DMS 273 treated with DMSO at 0.1 percent for 48 hours (cell line): ENCODE results near the gene IFNG.

Source experiments
- DNase-seq: peaks from one replicate; lab custom pipeline; 2025; lab: John Stamatoyannopoulos, UW

Gene IFNG

DNA sequence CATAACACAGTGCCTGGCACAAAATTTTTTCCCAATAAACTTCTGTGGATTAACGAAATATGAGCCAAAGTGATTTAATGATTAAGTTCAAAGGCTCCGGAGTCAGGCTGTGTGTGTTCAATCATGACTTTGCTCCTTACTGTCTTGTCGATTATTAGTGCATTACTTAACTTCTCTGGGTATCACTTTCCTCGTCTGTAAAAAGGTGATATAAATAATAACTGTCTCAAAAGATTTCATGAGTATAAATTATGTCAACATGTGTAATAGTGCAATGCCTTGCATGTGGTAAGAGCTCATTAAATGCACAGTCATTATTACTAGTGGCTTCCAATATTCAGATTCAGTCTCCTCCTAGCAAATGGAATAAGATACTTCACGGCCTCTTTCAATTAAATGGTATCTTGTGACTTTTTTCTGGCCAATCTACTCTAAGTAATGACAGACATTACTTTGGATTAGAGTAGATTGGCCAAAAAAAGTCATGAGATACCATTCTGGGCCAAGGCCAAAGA, 6.8 kb upstream of the IFNG start:
- no peak for DNase-seq

DNA sequence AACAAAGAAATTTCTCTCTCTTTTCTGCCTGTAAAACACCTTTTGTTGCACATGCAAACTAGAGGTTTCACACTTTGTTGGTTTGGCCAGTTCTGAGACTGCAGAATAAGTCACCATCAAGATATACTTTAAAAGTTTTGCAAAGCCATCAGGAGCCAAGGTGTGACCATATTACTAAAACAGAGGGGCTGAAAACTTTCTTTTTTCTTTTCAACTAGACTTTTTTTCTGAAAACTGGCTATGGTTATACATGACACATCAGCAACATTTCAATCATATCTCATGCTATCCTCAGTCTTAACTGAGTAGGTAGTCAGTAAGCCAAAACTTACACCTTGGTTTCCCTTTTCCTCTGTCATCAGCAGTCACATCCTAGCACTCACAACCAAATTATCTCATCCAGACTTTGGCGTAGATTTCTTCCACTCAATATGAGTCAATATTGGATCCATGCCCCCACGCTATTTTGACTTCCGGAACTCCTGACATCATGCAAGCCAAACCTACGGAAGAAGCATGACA, 4.1 kb upstream of the IFNG start:
- DNase-seq, result no peak

DNA sequence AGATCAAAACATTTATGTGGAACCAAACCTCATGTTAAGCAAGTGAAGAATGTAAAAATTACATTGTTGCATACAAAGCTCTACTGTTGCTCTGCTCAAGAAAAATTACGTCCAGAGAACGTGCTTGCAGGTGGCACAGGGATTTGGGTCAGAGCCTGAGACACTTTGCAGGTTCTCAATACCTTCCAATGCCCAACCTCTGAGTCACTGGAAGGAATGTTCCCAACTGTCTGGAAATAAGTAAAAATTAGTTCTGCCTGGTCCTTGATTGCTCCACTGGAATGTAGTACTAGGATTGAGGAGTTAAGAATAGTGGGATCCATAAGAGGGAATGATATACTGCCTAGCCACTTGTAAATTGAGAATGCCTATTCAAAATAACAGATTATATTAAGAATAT, 2.8 kb upstream of the IFNG start:
- DNase-seq, result no peak

DNA sequence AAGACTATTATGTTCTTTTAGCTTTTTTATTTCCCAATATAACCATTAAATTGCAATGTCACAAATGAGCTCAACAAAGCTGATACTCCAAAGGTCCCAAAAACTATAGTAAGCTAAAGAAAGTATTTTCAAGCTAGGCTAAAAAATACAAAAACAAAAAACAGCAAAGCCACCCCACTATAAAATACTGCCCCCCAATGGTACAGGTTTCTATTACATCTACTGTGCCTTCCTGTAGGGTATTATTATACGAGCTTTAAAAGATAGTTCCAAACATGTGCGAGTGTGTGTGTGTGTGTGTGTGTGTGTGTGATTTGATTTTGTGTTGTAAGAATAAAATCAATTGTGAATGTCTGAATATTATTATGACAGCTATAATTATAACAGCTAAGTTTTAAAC, 1.1 kb downstream of the IFNG start:
- DNase-seq, result no peak

DNA sequence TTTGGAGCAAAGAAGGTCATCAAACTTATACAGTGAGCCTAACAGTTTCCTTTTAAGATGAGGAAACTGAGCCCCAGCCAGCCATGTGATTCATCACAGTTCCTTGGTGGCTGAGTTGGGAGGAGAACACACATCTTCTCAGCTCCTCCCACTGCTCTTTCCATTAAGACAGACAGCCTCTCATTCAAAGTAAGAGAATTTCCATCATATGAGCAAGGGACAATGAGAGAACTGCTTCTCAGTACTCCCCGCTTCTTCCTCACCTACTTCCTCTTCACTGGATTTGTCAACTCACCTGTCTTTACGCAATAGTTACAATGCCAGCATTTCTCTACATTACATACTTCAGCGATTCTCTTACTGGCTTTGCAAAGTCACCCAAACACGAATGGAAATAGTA, 2.2 kb downstream of the IFNG start:
- no peak for DNase-seq

DNA sequence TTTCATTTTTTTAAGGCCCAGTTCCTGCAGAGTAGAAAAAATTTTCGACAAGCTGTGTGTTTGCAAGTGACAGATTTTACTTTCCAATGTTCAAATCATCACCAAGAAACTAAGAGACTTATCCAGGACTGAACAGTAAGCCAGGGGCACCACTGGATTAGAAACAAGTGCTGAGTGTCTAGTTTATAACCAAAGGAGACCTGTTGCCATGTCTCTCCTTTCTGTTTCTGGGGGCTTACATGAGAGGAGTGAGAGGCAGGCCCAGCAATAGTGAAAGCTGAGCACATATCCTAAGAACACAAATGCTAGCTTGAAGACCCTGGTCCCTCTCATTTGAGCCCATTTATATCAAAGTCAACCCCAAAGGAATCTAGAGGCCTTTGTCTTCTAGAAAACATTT, 2.9 kb downstream of the IFNG start:
- no peak for DNase-seq

DNA sequence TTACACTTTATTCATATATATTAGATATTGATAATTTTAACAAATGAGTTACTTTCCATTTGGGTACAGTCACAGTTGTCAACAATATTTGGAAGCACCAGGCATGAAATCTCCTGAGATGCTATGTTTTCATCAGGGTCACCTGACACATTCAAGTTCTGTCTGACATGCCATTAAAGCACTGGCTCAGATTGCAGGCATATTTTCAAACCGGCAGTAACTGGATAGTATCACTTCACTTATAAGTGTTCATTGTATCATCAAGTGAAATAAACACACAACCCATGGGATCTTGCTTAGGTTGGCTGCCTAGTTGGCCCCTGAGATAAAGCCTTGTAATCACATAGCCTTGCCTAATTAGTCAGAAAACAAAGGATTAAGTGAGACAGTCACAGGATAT, 4.8 kb downstream of the IFNG start:
- DNase-seq, result no peak

DNA sequence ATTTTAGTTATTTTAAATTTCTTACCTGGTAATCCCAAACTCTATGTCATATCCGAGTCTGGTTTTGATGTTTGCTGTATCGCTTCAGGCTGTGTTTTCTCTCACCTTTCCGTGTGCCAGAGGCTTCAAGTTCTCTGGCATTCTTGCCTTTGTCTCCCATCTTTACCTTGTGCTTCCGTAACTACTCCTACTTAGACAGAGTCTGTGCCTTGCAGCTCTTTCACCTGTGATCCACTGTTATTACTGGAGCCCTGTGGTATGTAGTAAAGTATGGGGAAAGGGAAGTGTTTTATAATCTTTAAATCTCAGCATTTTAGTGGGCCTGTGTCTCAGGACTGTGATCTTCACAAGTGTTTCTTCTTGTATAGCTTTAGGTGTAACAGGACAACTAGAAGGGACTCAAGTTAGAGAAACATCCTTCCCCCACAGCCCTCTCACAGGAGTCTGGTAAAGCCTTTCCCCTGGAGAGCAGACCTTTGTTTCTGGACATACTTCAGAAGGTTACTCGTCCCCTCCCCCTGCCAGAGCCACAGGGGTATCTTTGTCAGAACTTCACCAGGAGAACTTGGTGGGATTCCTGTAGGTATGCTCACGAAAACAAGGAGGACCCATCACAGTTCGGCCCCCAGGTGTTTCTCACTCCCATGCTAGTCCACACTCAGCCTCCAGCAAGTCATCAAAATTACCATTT, 11.1 kb downstream of the IFNG start:
- DNase-seq, result no peak

DNA sequence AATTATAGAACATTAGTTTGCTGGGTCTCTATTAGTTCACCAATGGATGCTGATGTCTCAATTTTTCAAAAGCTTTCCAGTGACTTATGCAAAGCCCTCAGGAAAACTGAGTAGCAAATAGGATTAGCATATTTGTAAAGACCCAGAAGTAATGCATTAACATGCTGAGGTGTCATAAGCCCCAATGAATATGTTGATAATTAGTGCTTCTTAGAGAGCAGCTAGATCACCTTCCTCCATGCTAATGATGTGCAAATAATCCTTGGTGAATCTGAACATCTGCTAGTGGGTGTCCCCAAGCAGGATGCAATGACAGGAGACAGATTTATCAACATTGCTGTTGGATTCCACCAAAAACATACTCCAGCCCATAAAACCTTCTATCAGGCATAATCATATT, 19.0 kb downstream of the IFNG start:
- DNase-seq, result no peak

DNA sequence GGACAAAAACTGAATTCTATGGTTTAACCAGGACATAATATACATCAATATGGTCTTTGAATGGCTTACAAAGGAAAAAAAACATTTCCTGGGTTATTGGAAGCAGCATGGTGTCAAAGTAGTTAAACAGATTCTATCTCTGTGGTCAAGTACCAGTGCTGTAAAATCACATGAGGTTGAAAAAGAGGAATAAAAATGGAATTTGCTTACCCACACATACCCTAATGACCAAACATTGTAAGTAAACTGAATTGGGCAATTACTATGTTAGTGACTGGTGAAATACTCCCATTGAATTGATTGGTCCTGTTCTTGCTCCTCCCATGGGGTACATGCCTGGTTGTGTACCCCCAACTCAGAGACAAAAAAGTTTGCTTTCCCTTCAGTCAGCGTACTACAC, 19.6 kb downstream of the IFNG start:
- DNase-seq, result no peak

DNA sequence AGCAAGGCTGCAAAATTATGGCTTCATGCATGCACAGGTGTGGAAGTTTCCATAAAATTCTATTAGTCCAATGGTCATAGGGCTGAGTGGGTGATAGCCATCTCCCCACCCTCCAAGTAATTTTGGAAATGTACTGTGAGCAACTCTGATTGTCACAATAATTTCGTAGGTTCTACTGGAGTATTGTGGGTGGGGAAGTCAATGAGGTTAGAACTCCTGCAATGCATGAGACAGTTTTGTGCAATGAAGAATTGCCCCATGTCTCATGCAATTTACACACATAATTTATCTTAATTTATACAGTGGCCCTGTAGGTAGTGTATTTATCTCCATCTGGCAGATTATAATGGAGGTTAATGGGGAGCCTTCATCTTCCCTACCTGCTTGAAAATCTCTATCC, 20.5 kb downstream of the IFNG start:
- DNase-seq, result no peak

DNA sequence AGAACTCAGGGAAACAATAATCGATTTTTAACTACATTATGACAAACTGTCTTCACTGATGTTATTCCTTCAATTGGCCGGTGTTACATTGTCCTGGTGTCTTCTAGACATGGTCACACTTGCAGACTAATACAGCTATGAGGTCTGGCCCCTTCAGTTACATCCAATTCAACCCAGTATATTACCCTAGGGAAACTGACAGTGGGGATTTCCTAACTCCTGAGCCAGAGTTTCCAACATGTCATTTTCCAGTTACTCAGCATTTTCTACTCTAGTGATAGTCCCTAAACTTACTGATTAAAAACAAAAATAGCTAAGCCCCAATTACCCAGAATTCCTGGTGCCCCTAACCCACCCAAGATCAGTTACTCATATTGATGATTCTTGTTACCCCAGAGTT, 21.1 kb downstream of the IFNG start:
- DNase-seq, result no peak

DNA sequence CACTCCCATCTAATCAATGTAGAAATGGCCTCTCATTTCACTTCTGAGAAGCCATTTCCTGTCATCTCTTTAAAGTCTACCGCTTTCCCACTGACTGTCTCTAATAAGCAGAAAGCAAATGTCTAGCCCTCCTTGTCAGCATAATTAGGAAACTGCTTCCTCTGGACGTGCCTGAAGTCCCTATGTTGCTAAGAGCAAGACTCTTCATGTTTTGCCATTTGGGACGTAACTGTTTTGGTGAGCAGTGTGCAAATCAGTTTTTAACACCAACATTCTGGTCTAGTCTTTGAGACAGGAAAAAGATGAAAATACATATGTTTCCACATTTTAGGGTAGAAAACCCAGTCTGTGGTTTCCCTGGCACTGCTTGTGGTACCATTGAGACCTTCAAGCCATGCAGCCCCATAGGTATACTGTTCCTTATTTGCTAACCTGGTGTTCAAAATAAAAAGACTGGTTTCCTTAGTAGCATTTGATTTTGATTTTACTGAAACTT, 22.2 kb downstream of the IFNG start:
- DNase-seq, result no peak

DNA sequence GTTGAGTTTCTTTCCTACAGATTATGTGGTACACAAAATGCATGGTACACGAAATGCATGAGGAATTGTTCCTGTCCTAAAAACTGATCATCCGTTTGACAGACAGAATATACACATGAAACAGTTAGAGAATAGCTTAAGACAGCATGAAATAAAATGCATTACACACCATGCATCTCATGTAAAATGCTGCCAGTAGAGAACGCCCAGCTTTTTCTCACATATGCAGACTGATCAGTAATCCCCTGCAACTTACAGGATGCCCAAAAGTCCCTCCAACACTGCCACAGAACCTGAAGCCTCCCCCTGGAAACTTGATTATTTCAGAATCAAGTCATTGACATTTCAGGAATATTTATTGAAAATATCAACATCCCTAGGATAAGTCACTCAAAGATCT, 24.0 kb downstream of the IFNG start:
- no peak for DNase-seq

DNA sequence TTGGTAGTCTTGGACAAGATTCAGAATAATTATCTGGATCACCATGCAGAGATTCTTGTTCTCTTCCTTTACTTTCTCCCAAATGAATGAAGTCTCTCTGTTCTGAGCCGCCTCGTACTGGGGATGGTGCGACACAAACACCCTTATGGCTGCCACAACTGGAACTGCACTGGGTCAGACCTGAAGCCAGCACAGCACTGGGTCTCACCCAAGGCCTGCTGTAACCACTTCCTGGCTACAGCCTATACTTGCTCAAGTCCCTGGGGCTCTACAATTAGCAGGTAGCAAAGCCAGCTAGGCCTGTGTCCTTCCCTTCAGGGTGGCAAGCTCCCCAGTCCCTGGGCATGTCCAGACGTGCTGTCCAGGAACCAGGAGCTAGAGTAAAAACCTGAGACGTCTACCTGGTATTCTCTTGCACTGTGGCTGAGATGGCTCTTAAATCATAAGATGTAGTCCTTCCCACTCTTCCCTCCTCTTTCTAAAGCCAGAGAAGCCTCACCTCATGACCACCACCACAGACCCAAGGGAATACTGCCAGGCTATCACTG, 27.6 kb downstream of the IFNG start:
- no peak for DNase-seq

DNA sequence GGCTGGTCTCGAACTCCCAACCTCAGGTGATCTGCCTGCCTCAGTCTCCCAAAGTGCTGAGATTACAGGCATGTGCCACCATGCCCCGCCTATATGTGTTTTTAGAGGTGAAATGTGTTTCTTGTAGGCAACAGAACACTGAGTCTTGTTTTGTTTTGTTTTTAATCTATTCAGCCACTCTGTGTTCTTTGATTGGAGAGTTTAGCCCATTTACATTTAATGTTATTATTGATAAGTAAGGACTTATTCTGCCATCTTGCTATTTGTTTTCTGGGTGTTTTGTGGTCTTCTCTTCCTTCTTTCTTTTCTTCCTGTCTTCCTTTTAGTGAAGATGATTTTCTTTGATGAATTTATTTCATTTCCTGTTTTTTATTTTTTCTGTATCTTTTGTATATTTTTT, 29.6 kb downstream of the IFNG start:
- no peak for DNase-seq

DNA sequence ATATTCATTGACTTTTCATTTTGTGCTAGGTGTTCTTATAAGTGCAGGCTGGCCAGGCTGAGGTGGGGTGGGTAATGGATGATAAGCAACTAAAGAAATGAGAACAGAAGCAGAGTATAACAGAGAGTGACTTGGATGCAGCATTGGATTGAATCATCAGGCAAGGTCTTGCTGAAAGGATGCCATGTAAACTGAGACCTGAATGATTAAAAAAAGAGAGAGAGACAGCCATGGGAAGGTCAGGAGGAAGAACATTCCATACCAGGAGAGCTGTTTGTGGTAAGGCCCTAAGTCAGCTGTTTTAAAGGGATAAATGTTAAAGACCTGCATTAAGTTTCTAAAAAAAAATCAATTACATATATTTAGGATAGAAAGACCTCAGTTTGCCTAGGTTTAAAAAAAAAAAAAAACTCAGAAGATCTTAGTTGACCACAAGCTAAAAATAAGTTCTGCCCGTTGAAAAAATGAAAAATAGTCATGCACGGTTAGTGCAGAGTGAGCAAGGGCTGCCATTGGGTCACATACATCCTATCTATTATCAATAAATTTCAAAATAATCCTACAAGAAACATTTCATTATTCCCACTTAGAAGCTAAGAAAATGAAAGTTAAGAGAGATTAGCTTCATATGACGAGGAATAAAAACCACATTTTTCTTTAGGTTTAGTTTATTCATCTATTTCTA, 37.2 kb downstream of the IFNG start:
- no peak for DNase-seq

DNA sequence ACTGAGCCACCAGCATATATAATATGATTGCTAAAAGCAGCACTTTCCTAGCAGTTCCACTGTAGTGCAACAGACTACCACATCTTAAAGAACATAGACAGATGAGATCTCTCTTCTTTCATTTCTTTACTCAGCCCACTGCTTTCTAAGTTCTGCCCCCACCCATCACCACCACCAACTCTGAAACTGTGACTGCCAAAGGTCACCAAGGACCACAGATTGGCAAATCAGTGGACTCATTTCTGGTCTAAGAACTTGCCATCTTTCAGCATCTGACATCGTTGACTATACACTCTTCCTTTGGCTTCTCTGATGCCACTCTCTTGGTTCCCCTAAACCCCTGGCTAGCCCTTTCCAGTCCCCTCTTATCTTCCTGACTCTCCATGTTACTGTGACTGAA, 38.4 kb downstream of the IFNG start:
- DNase-seq, result no peak

DNA sequence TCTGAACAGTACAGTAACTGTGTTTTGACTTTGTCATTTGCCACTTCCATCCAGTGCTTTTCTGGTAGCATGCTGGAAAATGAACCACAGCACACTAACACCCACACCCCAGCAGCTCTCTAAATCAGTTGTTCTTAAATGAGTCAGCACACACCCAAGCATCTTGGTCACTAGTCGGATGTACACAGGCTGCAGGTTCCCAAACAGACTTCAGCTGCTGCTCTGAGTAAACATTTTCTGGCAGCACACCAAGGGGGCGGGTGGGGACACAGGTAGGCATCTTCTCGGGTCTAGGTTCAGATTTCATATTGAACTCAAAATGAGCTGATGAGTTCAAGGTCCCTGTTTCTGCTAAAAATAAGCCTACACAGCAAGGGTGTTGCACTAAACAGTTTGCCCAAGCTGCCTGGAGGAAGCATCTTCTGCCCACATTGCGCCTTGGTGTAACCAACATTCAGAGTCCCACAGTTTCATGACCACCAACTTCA, 39.8 kb downstream of the IFNG start:
- DNase-seq, result no peak

DNA sequence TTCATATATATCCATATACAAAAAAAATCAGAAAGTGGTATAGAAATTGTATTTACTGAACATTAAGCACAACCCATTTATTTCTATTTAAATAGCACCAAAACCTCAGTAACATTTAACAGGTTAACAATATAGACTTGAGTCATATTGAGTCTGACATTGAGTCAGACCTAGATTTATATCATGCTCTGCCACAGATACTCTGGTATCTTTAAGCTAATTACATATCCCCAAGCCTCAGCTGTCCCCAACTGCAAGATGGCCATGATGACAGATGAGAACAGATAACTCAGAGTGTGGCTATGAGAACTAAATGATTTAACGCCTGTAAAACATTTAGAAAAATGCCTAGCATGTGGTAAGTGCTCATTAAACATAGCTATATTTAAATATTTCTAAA, 40.3 kb downstream of the IFNG start:
- no peak for DNase-seq

DNA sequence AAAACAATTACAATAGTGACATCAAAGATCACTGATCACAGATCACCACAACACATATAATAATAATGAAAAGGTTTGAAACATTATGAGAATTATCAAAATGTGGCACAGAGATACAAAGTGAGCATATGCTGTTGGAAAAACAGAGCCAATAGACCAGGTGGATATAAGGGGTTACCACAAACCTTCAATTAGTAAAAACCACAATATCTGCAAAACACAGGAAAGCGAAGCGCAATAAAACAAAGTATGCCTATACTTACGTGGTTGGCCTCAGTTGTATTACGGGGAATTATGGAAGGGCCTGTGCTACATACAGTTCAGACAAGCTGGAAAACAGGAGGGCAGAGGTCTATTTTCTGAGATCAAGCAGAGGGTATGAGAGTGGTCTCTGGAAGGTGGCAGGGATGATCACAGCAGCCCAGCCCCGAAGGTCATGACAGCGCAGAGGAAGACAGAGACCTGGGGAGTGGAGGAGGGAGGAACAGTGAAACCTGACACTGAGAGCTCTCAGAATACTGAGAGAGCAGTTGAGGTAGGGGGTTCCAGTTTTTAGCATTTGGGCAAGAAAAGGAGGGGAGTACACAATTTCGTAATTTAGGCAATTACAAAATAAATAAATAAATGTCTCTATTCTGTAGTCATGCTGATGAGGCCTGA, 41.3 kb downstream of the IFNG start:
- no peak for DNase-seq

DNA sequence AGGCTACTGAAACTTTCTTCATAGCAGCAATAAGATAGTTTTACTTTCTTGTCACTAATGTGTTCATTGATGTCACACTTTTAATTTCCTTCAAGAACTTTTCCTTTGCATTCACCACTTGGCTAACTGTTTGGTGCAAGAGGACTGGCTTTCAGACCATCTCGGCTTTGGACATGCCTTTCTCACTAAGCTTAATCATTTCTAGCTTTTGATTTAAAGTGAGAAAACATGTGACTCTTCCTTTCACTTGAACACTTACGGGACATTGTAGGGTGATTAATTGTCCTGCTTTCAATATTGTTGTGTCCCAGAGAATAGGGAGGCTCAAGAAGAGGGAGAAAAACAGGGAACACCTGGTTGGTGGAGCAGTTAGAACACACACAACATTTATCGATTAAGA, 41.9 kb downstream of the IFNG start:
- no peak for DNase-seq

DNA sequence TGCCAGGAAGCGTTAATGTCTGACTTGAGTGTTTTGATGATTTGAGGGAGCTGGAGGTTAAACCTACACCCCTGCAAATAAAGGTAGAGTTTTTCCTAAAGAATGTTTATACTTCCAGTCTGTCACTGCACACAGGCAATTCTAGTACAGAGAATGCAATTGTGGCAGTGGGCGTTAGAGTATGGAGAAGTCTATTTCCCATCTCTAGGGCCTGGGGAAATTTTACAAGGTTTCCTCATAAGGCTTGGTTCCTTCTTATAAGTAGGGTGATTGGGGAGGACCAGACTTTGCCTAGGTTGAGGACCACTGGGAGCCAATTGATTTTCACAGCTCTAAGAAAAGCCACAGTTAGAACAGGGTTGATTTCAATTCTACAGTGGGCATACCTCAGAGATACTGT, 44.3 kb downstream of the IFNG start:
- DNase-seq, result no peak
